ENCODE results near the gene RAPGEF6. TPM values are rescaled to one million over a fixed set of nuclear protein-coding genes. Genes with fewer than 3 reads are reported as not detected.
"Not testable (repeated sequence)": the region's sequence is repeated elsewhere in the genome, so short reads cannot be mapped to it uniquely, and the experiment has no call there.

RAPGEF6 gene
- total and polyA plus RNA-seq, 4 donors: 19.3 to 95.2 (median 33.5) TPM

DNA sequence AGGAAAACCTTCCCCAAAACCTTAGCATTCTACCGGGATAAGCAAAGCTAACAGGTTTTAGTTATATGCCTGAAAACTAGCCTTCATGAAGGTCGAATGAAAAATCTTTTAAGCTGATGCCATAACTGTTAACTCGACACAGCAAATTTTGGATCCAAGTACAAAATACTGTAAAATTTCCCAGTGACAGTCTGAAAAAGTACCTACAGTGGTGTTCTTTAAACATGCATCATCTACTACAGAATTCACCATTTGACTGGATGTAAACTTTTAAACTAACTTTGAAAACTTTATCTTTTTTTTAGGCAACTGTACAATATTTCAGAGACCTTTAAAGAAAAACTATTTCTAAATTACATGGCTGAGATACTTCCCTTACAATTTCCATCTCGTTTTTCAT is 791 bp downstream of the RAPGEF6 start:
- no peak for DNase-seq (ENCODE audit: low read depth in 4 of 6, low spot score in 6 of 6)
- WGBS (ENCODE audit: insufficient coverage): 7% methylated on average over 4 of the region's 4 CpGs
- no peaks in the 10 kb centered on the region for H3K36me3 ChIP-seq (ENCODE audit: control insufficient read depth, insufficient read depth, low read length)
- peaks cover 11% of the 10 kb centered on the region for H3K4me1 ChIP-seq (ENCODE audit: control insufficient read depth, insufficient read depth, low read length)
- H3K9me3 ChIP-seq (ENCODE audit: control insufficient read depth, insufficient read depth, low read length): no peaks in the 10 kb centered on the region
- H3K27me3 ChIP-seq (ENCODE audit: control insufficient read depth, insufficient read depth, low read length): no peaks in the 10 kb centered on the region
- peak overlapping the region; percentile 73 for H3K4me3 ChIP-seq (ENCODE audit: low read depth, low read length)
- peak overlapping the region; percentile 99 for H3K27ac ChIP-seq (ENCODE audit: low read depth, low read length)

- H3K4me1 ChIP-seq (ENCODE audit: control insufficient read depth, insufficient read depth, low read length): peaks cover 11% of the 10 kb centered on the region
- 30% methylated on average over 3 of the region's 5 CpGs for WGBS (ENCODE audit: insufficient coverage)
These were observed 1.2 kb downstream of the RAPGEF6 start for GRCh38 chr5:131633830-131634229.

DNA sequence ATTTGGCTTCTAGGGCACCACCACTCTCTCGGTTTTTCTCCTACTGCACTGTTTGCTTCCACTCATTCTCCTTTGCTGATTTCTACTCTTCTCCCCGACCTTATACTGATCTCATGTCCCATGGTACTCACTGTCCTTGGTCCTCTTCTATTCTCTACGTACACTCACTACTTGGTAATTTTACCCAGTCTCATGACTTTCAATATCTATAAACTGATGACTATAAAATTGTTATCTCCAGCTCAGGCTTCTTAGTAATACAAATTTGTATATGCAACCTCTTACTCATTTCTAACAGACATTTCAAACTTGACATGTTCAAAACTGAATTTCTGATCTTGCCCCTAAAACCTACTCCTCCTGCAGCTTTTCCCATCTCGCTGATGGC is 4.1 kb downstream of the RAPGEF6 start:
- Histone ChIP-seq H3K4me3 (ENCODE audit: low read depth, low read length) (no peak overlapping the region), H3K27ac (ENCODE audit: low read depth, low read length) (no peak overlapping the region), H3K9me3 (ENCODE audit: control insufficient read depth, insufficient read depth, low read length) (no peaks in the 10 kb centered on the region), H3K4me1 (ENCODE audit: control insufficient read depth, insufficient read depth, low read length) (peaks cover 11% of the 10 kb centered on the region), H3K36me3 (ENCODE audit: control insufficient read depth, insufficient read depth, low read length) (no peaks in the 10 kb centered on the region), H3K27me3 (ENCODE audit: control insufficient read depth, insufficient read depth, low read length) (no peaks in the 10 kb centered on the region)
- DNase-seq (ENCODE audit: low read depth in 4 of 6, low spot score in 6 of 6): no peak
- 63% methylated on average over 3 of the region's 4 CpGs for WGBS (ENCODE audit: insufficient coverage)

More at GRCh38 chr5:131633830-131634229, 1.2 kb downstream of the RAPGEF6 start:
- no peak for DNase-seq (ENCODE audit: low read depth in 4 of 6, low spot score in 6 of 6)
- H3K9me3 ChIP-seq (ENCODE audit: control insufficient read depth, insufficient read depth, low read length): no peaks in the 10 kb centered on the region
- peak overlapping the region; percentile 73 for H3K4me3 ChIP-seq (ENCODE audit: low read depth, low read length)
- H3K27me3 ChIP-seq (ENCODE audit: control insufficient read depth, insufficient read depth, low read length): no peaks in the 10 kb centered on the region
- H3K27ac ChIP-seq (ENCODE audit: low read depth, low read length): peak overlapping the region; percentile 99
- H3K36me3 ChIP-seq (ENCODE audit: control insufficient read depth, insufficient read depth, low read length): no peaks in the 10 kb centered on the region

- WGBS (ENCODE audit: insufficient coverage): 35% methylated on average over 3 of the region's 4 CpGs
- no peak overlapping the region for H3K4me3 ChIP-seq (ENCODE audit: low read depth, low read length)
- no peaks in the 10 kb centered on the region for H3K27me3 ChIP-seq (ENCODE audit: control insufficient read depth, insufficient read depth, low read length)
- peaks cover 8% of the 10 kb centered on the region for H3K4me1 ChIP-seq (ENCODE audit: control insufficient read depth, insufficient read depth, low read length)
- DNase-seq (ENCODE audit: low read depth in 4 of 6, low spot score in 6 of 6): peak in 1 of 6 donors; percentile 17
- no peaks in the 10 kb centered on the region for H3K36me3 ChIP-seq (ENCODE audit: control insufficient read depth, insufficient read depth, low read length)
- H3K27ac ChIP-seq (ENCODE audit: low read depth, low read length): no peak overlapping the region
- H3K9me3 ChIP-seq (ENCODE audit: control insufficient read depth, insufficient read depth, low read length): no peaks in the 10 kb centered on the region
These were observed 4.6 kb downstream of the RAPGEF6 start for GRCh38 chr5:131630208-131630962.

GRCh38 chr5:131628990-131629389 is 6.0 kb downstream of the RAPGEF6 start:
- no peaks in the 10 kb centered on the region for H3K27me3 ChIP-seq (ENCODE audit: control insufficient read depth, insufficient read depth, low read length)
- H3K4me1 ChIP-seq (ENCODE audit: control insufficient read depth, insufficient read depth, low read length): peaks cover 8% of the 10 kb centered on the region
- no peak overlapping the region for H3K4me3 ChIP-seq (ENCODE audit: low read depth, low read length)
- H3K27ac ChIP-seq (ENCODE audit: low read depth, low read length): no peak overlapping the region
- no peaks in the 10 kb centered on the region for H3K9me3 ChIP-seq (ENCODE audit: control insufficient read depth, insufficient read depth, low read length)
- no peak for DNase-seq (ENCODE audit: low read depth in 4 of 6, low spot score in 6 of 6)
- H3K36me3 ChIP-seq (ENCODE audit: control insufficient read depth, insufficient read depth, low read length): no peaks in the 10 kb centered on the region
- WGBS (ENCODE audit: insufficient coverage): 60% methylated on average over 1 of the region's 1 CpG

DNA sequence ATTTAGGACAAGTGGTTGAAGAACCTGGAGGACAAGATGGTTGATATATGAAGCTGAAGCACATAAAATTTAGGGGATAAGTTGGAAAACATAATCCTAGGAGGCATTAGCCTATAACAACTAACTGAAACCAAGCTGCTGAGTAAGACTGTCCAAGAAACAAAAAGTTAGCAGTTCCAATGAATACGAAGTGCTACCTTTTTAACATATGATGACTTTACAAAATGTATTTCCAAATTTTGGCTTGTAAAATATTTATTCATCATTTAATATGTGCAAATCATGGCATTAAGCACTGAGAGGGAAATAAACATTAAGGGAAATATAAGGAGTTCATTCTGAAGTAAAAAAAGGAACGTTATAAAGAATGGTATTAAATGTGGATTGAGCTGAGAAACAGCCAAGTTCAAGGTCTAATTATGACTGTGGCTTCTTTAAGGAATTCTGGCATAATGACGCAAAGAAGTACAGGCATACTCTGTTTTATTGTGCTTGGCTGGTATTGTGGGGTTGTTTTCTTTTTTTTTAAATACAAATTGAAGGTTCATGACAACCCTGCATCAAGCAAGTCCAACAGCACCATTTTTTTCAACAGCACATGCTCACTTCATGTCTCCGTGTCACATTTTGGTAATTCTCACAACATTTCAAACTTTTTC is 7.7 kb downstream of the RAPGEF6 start:
- H3K36me3 ChIP-seq (ENCODE audit: control insufficient read depth, insufficient read depth, low read length): no peaks in the 10 kb centered on the region
- H3K4me3 ChIP-seq (ENCODE audit: low read depth, low read length): no peak overlapping the region
- no peaks in the 10 kb centered on the region for H3K27me3 ChIP-seq (ENCODE audit: control insufficient read depth, insufficient read depth, low read length)
- peaks cover 5% of the 10 kb centered on the region for H3K4me1 ChIP-seq (ENCODE audit: control insufficient read depth, insufficient read depth, low read length)
- no peaks in the 10 kb centered on the region for H3K9me3 ChIP-seq (ENCODE audit: control insufficient read depth, insufficient read depth, low read length)
- DNase-seq (ENCODE audit: low read depth in 4 of 6, low spot score in 6 of 6): no peak
- 82% methylated on average over 1 of the region's 4 CpGs for WGBS (ENCODE audit: insufficient coverage)
- no peak overlapping the region for H3K27ac ChIP-seq (ENCODE audit: low read depth, low read length)

DNA sequence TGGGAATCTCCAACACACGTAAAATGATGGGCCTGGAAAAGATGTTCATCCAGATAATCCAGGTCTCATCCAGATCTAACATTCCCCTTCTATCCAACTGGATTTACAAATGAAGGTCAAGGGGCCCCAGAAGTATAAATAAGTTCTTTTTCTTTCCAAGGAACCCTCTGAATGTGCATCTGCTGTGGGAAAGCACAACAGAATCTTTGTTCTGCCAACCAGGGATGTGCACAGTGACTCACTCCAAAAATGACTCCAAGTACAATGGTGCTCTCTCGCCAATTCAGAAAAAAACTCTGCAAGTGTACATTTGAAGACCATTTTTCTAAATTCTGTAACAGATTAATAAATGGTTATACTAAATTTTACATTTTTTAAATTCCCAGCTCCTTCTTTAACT is 12.4 kb downstream of the RAPGEF6 start:
- Histone ChIP-seq H3K4me3 (ENCODE audit: low read depth, low read length) (no peak overlapping the region), H3K27ac (ENCODE audit: low read depth, low read length) (peak overlapping the region; percentile 58), H3K27me3 (ENCODE audit: control insufficient read depth, insufficient read depth, low read length) (no peaks in the 10 kb centered on the region), H3K36me3 (ENCODE audit: control insufficient read depth, insufficient read depth, low read length) (no peaks in the 10 kb centered on the region), H3K9me3 (ENCODE audit: control insufficient read depth, insufficient read depth, low read length) (no peaks in the 10 kb centered on the region), H3K4me1 (ENCODE audit: control insufficient read depth, insufficient read depth, low read length) (peaks cover 11% of the 10 kb centered on the region)
- peak in 4 of 6 donors; percentile 33 to 77 (median 54) for DNase-seq (ENCODE audit: low read depth in 4 of 6, low spot score in 6 of 6)
- WGBS (ENCODE audit: insufficient coverage): 40% methylated on average over 1 of the region's 2 CpGs

- 100% methylated on average over 2 of the region's 2 CpGs for WGBS (ENCODE audit: insufficient coverage)
- not testable (repeated sequence) for H3K9me3 ChIP-seq (ENCODE audit: control insufficient read depth, insufficient read depth, low read length); H3K4me3 ChIP-seq (ENCODE audit: low read depth, low read length); H3K27ac ChIP-seq (ENCODE audit: low read depth, low read length); H3K36me3 ChIP-seq (ENCODE audit: control insufficient read depth, insufficient read depth, low read length); DNase-seq (ENCODE audit: low read depth in 4 of 6, low spot score in 6 of 6); H3K27me3 ChIP-seq (ENCODE audit: control insufficient read depth, insufficient read depth, low read length)
- peaks cover 11% of the 10 kb centered on the region for H3K4me1 ChIP-seq (ENCODE audit: control insufficient read depth, insufficient read depth, low read length)
These were observed 13.9 kb downstream of the RAPGEF6 start for GRCh38 chr5:131621164-131621563.

DNA sequence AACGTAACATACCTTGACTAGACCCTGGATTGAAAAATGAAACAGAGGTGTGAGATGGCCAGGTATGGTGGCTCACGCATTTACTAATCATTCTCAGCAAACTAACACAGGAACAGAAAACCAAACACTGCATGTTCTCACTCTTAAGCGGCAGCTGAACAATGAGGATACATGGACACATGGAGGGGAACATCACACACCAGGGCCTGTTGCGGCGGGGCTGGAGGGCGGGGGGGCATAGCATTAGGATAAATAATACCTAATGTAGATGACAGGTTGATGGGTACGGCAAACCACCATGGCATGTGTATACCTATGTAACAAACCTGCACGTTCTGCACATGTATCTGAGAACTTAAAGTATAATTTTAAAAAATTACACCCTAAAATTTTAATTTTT is 15.9 kb downstream of the RAPGEF6 start:
- Histone ChIP-seq H3K27ac (ENCODE audit: low read depth, low read length) (no peak overlapping the region), H3K4me3 (ENCODE audit: low read depth, low read length) (no peak overlapping the region), H3K36me3 (ENCODE audit: control insufficient read depth, insufficient read depth, low read length) (no peaks in the 10 kb centered on the region), H3K9me3 (ENCODE audit: control insufficient read depth, insufficient read depth, low read length) (no peaks in the 10 kb centered on the region), H3K27me3 (ENCODE audit: control insufficient read depth, insufficient read depth, low read length) (no peaks in the 10 kb centered on the region), H3K4me1 (ENCODE audit: control insufficient read depth, insufficient read depth, low read length) (peaks cover 11% of the 10 kb centered on the region)
- WGBS (ENCODE audit: insufficient coverage): no CpG with 5 or more reads among the region's 8 CpGs
- no peak for DNase-seq (ENCODE audit: low read depth in 4 of 6, low spot score in 6 of 6)

All from spinal cord (tissue), 10 donors.